CD4-positive, alpha-beta T cell treated with Interleukin-2 at 100 ng/mL for 4 hours (primary cell): ENCODE results near the gene PRLH.

ENCODE experiments used
- DNase-seq: peaks from one replicate; pipeline ENCODE4 v3.0.0-alpha.2; 2020; ENCODE audit warnings: low spot score

The PRLH gene, protein sequence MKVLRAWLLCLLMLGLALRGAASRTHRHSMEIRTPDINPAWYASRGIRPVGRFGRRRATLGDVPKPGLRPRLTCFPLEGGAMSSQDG

DNA sequence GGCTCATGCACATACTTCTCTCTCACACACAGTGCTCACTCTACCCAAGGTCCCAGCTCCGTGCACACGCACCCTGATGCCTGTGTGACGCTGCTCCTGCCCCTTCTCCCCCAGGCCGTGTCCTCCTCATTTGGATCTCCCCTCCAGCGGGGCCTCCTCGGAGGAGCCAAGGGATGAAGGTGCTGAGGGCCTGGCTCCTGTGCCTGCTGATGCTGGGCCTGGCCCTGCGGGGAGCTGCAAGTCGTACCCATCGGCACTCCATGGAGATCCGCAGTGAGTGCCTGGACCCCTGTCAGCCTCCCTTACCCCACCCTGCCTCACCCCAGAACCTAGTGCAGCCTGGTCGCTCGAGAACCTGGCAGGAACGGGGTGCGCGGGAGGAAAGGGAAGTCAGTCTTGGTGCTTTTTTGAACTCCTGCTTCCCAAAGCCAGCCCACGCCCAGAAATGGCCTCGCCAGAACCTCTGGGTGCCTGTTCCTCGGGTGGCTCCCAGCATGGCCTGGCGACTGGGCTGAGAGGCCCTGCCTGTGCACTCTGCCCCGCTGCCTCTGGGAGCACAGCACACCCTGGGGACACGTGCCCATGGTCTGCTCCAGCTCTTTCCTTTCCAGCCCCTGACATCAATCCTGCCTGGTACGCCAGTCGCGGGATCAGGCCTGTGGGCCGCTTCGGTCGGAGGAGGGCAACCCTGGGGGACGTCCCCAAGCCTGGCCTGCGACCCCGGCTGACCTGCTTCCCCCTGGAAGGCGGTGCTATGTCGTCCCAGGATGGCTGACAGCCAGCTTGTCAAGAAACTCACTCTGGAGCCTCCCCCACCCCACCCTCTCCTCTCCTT is at the start of gene PRLH:
Gene PRLH (plus strand): TSS at position 174 of the 835 bp plus-strand sequence. CDS start 0 bp downstream, at position 174.
- no peak for DNase-seq

DNA sequence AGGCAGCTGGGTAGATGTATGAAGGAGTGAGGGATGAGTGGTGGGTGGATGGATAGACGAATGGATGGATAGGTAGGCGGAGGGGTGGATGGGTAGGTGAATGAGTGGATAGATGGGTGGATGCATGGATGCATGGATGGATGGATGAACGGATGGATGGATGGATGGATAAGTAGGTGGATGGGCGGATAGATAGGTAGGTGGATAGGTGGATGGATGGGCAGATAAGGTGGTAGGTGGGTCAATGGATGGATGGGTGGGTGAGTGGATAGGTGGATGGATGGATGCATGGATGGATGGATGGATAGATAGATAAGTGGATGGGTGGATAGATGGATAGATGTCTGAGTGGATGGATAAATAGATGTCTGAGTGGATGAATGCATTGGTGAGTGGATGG is 49.2 kb upstream of the PRLH start:
- DNase-seq, result no peak

DNA sequence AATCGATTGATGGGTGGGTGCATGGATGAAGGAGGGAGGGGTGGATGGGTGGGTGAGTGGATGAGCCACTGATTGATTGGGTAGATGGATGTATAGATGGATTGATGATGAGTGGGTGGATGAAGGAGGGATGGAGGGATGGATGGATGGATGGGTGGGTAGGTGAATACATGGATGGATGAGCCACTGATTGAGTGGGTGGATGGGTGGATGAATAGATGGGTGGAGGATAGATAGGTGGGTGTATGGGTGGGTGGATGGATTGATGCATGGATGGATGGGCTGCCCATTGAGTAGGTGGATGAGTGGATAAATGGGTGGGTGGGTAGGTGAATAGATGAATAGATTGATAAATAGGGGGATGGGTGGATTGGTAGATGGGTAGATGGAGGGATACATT is 48.4 kb upstream of the PRLH start:
- DNase-seq, result no peak

- DNase-seq, result no peak
Observed at GRCh38 chr2:237519506-237520245, 46.7 kb upstream of the PRLH start.

- DNase-seq, result no peak
Observed at GRCh38 chr2:237520290-237520689, 46.1 kb upstream of the PRLH start.

GRCh38 chr2:237524631-237525030 is 41.7 kb upstream of the PRLH start:
- DNase-seq, result no peak

DNA sequence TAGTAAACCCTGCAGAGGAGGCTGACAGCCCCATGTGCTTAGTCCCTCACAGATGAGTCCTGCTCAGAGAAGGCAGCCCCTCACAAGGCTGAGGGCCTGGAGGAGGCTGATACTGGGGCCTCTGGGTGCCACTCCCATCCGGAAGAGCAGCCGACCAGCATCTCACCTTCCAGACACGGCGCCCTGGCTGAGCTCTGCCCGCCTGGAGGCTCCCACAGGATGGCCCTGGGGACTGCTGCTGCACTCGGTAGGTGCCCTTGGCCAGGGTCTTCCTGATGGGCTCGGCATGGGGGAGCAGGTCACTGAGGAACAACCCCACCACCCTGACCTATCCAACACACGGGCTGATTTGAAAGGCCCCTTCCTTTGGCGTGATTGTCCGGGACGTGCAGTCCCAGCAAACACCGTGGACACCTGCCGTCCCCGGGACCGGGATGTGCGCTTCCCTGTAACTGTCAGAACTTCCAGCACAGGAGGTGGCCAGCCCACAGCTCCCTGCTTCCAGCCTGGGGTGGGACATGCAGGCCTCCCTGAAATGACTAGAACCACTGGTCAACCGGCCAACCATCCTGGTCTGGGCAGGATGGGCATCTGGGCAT is 40.7 kb upstream of the PRLH start:
- DNase-seq, result no peak

- no peak for DNase-seq
Observed at GRCh38 chr2:237527233-237527632, 39.1 kb upstream of the PRLH start.

- no peak for DNase-seq
Observed at GRCh38 chr2:237527766-237528165, 38.6 kb upstream of the PRLH start.

- DNase-seq, result no peak
Observed at GRCh38 chr2:237529452-237530402, 36.6 kb upstream of the PRLH start.

DNA sequence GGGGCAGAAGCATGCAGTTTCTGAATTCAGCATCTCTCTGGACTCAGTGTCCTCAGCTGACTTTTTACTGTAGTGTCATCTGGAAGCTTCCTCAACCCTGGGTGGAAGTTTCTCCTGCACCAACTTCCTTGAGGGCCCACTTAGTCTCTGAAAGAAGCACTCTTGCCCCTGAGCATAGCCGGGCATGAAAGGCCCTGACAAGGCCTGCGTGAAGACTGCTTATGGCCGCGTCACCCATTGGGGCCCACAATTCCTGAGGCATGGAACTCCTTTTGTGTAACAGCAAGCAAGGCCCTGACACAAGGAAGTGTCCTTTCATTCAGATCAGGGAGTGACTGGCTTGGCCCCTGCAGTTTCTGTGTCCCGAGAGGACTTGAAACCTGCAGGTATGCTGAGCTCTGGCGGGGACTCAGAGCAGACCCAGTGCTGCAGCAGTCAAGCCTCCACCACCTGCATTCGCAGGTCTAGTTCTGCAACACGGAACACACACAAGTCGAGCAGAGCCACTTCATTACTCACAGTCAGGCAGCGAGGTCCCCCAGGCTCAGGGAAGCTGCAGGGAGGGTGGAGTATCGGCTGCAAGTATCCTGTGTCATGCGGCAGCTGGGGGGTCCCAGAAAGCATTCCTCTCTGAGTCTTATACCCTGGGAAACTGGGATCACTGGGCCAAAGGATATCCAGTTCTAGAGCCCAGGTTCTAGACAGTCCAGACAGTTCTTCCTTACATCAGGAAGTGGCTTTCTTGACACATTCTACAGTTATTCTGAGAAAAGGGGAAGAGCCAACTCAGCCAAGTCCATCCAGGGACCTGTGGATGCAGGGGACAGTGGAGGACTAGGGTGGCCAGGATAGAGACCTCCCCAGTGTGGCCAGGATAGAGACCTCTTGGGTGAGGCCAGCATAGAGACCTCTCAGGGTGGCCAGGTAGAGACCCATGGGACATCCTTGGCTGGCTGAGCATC is 35.6 kb upstream of the PRLH start:
- DNase-seq, result no peak

- no peak for DNase-seq
Observed at GRCh38 chr2:237532160-237532559, 34.2 kb upstream of the PRLH start.

DNA sequence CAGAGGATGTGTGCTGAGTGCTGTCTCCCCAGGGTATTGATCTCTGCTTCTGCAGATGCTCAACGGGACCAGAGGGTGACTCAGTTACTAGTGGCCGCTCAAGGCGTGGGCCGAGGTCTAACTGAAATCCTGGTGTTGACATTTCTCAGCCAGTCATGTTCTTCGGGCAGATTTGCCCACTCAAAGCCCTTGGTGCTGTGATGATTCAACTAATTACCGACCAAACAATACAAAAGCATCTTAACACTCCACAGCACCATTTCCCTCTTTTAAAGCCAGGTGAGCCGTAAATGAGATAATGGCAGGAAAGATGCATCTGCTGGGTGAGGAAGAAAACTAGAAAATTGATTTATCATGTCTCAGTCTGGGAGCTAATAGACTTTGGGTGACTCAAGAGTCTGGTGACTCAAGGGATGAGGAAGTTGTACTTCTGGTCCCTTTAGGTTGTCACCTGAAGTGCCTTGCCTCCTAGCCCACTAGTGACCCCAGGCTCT is 32.7 kb upstream of the PRLH start:
- no peak for DNase-seq

DNA sequence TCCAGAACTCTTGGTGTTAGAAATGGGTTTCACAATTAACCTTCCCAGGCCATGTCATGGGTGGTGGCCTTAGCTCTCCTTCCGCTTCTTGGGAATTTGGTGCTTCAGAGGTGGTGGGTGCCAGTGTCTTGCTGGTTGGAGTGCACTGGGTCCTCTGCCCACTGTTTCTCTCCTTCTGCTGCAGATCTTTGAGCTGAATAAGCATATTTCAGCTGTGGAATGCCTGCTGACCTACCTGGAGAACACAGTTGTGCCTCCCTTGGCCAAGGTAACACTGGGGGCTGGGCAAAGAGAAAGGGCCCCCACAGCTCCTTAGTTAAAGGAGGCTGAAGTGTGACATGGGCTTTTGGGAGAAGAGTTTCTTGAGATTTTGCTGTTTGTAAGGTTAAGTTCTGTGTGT is 32.0 kb upstream of the PRLH start:
- DNase-seq, result no peak

- no peak for DNase-seq
Observed at GRCh38 chr2:237535385-237536082, 30.8 kb upstream of the PRLH start.

GRCh38 chr2:237536083-237536415 is 30.3 kb upstream of the PRLH start:
- DNase-seq, result no peak

DNA sequence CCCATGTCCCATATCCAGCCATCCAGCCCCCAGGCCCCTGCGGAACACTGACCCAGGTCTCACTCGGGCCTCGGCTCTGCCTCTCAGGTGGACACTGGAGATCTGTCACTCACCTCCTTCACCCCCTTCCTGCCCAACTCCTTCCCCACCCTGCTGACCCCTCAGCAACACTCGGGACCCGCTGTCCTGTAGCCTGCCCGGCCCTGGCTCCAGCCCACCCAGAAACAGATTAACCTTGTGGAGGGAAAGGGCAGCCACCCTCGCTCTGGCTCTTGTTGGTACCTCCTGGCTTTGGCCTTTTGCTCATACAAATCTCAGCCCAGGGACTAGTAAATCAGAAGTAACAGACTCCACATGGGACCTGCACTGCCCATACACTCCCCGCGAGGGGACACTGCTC is 29.8 kb upstream of the PRLH start:
- DNase-seq, result no peak

- DNase-seq, result no peak
Observed at GRCh38 chr2:237538001-237538720, 28.2 kb upstream of the PRLH start.

DNA sequence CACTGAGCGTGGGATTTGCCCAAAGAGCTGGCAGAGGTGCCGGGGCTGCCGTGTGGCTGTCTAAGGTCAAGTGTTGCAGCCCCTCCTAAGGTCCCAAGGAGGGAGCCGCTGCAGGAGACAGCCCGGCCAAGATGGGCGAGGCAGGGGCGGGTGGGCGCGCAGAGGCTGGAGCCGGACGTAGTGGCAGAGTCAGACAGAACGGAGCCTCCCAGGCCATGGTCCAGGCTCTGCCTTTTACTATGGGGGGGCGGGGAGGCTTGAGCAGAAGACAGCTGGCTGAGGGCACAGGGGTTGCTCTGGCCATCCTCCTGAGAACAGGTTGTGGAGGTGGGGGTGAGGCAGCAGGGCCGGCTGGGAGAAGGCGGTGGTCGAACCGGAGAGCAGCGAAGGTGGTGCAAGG is 27.5 kb upstream of the PRLH start:
- no peak for DNase-seq
